Measurements from ENCODE around the gene CENPP. TPM values are rescaled to one million over a fixed set of nuclear protein-coding genes. Genes with fewer than 3 reads are reported as not detected.
A peak's percentile ranks its signal among the peaks of the same experiment; 100 is the strongest.

The CENPP gene
- total and polyA plus RNA-seq, 2 donors from 2014 or later, result 1.2 to 4.2 TPM

DNA sequence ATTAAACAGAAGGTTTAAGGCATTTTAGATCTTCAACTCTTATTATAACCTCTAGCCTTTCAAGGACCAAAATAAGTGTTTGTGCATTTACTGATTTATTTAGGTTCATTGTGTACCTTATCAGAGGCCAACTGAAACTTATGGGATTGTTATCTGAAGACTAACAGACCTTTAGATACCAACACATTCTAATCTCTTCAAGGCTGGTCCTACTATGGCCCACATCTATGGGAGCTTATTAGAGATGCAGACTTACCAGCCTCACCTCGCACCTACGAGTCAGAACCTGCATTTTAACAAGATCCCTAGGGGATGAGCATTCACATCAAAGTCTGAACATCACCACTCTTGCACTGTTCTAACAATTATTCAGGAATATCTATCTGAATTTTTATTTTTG lies 34.2 kb upstream of the CENPP start:
- Histone ChIP-seq H3K27ac (ENCODE audit: low read depth in 2 of 2, low read length in 2 of 2) (no peak overlapping the region), H3K9me3 (ENCODE audit: control insufficient read depth in 2 of 3, insufficient read depth in 1 of 3, low read length in 3 of 3) (no peaks in the 10 kb centered on the region), H3K9ac (ENCODE audit: low read length in 3 of 3) (no peak overlapping the region), H3K4me3 (ENCODE audit: low read length in 3 of 3) (no peak overlapping the region), H3K4me1 (ENCODE audit: control insufficient read depth in 2 of 3, insufficient read depth in 2 of 3, low read depth in 1 of 3, low read length in 3 of 3) (peaks cover 0 to 15% (median 7%) of the 10 kb centered on the region in 3 donors), H3K36me3 (ENCODE audit: control insufficient read depth in 2 of 3, insufficient read depth in 3 of 3, low read length in 3 of 3) (peaks cover 2 to 9% (median 4%) of the 10 kb centered on the region in 3 donors), H3K27me3 (ENCODE audit: control insufficient read depth, insufficient read depth, low read length) (no peaks in the 10 kb centered on the region)
- FAIRE-seq (no peak), DNase-seq (no peak)
- intact Hi-C loops (cut with DNase I), result no loop called here
- TF ChIP-seq, protein P1, sequence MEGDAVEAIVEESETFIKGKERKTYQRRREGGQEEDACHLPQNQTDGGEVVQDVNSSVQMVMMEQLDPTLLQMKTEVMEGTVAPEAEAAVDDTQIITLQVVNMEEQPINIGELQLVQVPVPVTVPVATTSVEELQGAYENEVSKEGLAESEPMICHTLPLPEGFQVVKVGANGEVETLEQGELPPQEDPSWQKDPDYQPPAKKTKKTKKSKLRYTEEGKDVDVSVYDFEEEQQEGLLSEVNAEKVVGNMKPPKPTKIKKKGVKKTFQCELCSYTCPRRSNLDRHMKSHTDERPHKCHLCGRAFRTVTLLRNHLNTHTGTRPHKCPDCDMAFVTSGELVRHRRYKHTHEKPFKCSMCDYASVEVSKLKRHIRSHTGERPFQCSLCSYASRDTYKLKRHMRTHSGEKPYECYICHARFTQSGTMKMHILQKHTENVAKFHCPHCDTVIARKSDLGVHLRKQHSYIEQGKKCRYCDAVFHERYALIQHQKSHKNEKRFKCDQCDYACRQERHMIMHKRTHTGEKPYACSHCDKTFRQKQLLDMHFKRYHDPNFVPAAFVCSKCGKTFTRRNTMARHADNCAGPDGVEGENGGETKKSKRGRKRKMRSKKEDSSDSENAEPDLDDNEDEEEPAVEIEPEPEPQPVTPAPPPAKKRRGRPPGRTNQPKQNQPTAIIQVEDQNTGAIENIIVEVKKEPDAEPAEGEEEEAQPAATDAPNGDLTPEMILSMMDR (IDR thresholded peaks at IDR 0.05; ENCODE audit: borderline replicate concordance, extremely low read depth, insufficient read depth), result no peak

DNA sequence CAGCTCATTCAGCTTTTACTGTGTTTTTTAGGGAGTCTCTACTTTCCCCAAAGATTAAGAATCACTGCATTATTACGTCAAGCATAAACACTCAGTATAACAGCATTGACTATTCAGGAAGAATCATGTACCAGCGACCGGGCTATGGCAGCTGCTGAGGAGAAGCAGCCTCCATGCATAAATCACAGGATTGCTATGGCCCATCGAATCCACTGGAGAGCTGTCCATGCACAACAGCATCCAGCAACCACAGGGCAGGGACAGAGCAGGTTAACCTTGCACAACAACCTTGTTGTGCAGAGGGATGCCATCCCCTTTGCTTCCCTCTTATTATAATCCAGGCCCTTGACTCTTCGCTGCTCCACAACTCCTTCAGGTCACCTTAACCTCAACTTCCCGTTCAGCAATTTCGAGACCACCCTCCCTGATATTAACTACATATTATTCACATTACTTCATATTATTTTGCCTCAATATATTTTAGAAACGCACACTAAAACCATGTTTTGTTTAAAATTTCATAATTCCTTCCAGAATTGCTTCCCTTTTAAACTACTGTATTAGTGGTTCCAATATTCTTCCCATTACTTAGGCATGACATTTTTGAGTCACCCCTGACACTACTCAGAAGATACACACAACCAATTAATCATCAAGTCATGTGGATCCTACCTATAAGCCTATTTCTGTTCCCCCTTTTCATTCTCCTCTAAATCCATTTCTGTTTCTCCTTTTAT lies 33.2 kb upstream of the CENPP start:
- Histone ChIP-seq H3K4me3 (ENCODE audit: low read length in 3 of 3) (peak overlapping the region; percentile 85 to 95 (median 93)), H3K9me3 (ENCODE audit: control insufficient read depth in 2 of 3, insufficient read depth in 1 of 3, low read length in 3 of 3) (no peaks in the 10 kb centered on the region), H3K9ac (ENCODE audit: low read length in 3 of 3) (peak overlapping the region; percentile 72 to 88 (median 87)), H3K4me1 (ENCODE audit: control insufficient read depth in 2 of 3, insufficient read depth in 2 of 3, low read depth in 1 of 3, low read length in 3 of 3) (peaks cover 0 to 15% (median 7%) of the 10 kb centered on the region in 3 donors), H3K36me3 (ENCODE audit: control insufficient read depth in 2 of 3, insufficient read depth in 3 of 3, low read length in 3 of 3) (peaks cover 2 to 9% (median 4%) of the 10 kb centered on the region in 3 donors), H3K27ac (ENCODE audit: low read depth in 2 of 2, low read length in 2 of 2) (no peak overlapping the region), H3K27me3 (ENCODE audit: control insufficient read depth, insufficient read depth, low read length) (no peaks in the 10 kb centered on the region)
- intact Hi-C loops (cut with DNase I), result no loop called here
- TF ChIP-seq, protein P1 (IDR thresholded peaks at IDR 0.05; ENCODE audit: borderline replicate concordance, extremely low read depth, insufficient read depth), result no peak
- peak in 3 of 5 donors; percentile 21 to 45 (median 44) for DNase-seq
- no peak for FAIRE-seq

DNA sequence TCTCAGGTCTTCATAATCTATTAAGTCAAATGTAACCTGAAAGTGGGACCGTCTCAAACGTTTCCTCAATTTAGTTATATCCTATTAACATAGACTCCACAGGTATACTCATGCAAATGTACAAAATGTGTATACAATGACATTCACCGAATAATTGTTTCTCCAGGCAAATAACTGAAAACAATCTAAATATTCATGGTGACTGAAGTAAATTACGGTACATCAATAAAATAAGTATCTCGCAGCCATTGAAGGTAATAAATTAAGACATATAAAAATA lies 32.7 kb upstream of the CENPP start:
- Histone ChIP-seq H3K27ac (ENCODE audit: low read depth in 2 of 2, low read length in 2 of 2) (no peak overlapping the region), H3K4me3 (ENCODE audit: low read length in 3 of 3) (peak overlapping the region; percentile 85 to 95 (median 93)), H3K9ac (ENCODE audit: low read length in 3 of 3) (peak overlapping the region; percentile 72 to 88 (median 87)), H3K36me3 (ENCODE audit: control insufficient read depth in 2 of 3, insufficient read depth in 3 of 3, low read length in 3 of 3) (peaks cover 3 to 8% (median 5%) of the 10 kb centered on the region in 3 donors), H3K27me3 (ENCODE audit: control insufficient read depth, insufficient read depth, low read length) (no peaks in the 10 kb centered on the region), H3K4me1 (ENCODE audit: control insufficient read depth in 2 of 3, insufficient read depth in 2 of 3, low read depth in 1 of 3, low read length in 3 of 3) (peaks cover 0 to 15% (median 7%) of the 10 kb centered on the region in 3 donors), H3K9me3 (ENCODE audit: control insufficient read depth in 2 of 3, insufficient read depth in 1 of 3, low read length in 3 of 3) (no peaks in the 10 kb centered on the region)
- no peak for FAIRE-seq
- DNase-seq, result no peak
- intact Hi-C loops (cut with DNase I), result no loop called here
- TF ChIP-seq, protein P1 (IDR thresholded peaks at IDR 0.05; ENCODE audit: borderline replicate concordance, extremely low read depth, insufficient read depth), result no peak

Measured in kidney (tissue), 14 donors.